Activated CD4-positive, alpha-beta T cell treated with anti-CD3 and anti-CD28 coated beads, Interleukin-2, amount 50 U/mL, for 48 hours (primary cell): ENCODE measurements around the gene TCHHL1.

Experiments used
- DNase-seq, 2 experiments: peaks; one replicate each; pipeline ENCODE4 v3.0.0-alpha.2; 2020

Gene TCHHL1

GRCh38 chr1:152089014-152089674 lies at the start of gene TCHHL1:
Gene TCHHL1 (minus strand): TSS chr1:152089064. CDS start chr1:152088143, 921 bp downstream.
- DNase-seq = no peak

- no peak for DNase-seq
These were observed 48.4 kb upstream of the TCHHL1 start for GRCh38 chr1:152137215-152137614.

GRCh38 chr1:152130186-152130585 lies 41.3 kb upstream of the TCHHL1 start:
- DNase-seq = no peak

GRCh38 chr1:152127673-152128072 lies 38.8 kb upstream of the TCHHL1 start:
- DNase-seq = no peak

- no peak for DNase-seq
These were observed 37.1 kb upstream of the TCHHL1 start for GRCh38 chr1:152125834-152126443.

GRCh38 chr1:152118915-152119314 lies 30.1 kb upstream of the TCHHL1 start:
- DNase-seq = no peak

GRCh38 chr1:152115344-152115743 lies 26.5 kb upstream of the TCHHL1 start, which contains the start of gene TCHH:
Gene TCHH (minus strand): TSS chr1:152115444. CDS start chr1:152114080, 1,364 bp downstream.
- DNase-seq = no peak

- no peak for DNase-seq
These were observed 24.1 kb upstream of the TCHHL1 start for GRCh38 chr1:152112885-152113432.

GRCh38 chr1:152112101-152112884 lies 23.4 kb upstream of the TCHHL1 start:
- DNase-seq = peak; percentile 15 to 21

GRCh38 chr1:152111515-152111968 lies 22.7 kb upstream of the TCHHL1 start:
- peak; percentile 40 to 41 for DNase-seq

- DNase-seq = peak; percentile 45 to 48
These were observed 22.1 kb upstream of the TCHHL1 start for GRCh38 chr1:152110860-152111514.

GRCh38 chr1:152110365-152110859 lies 21.5 kb upstream of the TCHHL1 start:
- DNase-seq = peak; percentile 37 to 48

- no peak for DNase-seq
These were observed 21.1 kb upstream of the TCHHL1 start for GRCh38 chr1:152109998-152110294.

GRCh38 chr1:152109231-152109997 lies 20.6 kb upstream of the TCHHL1 start:
- peak in 1 of 2 experiments; percentile 6 for DNase-seq

GRCh38 chr1:152108882-152109222 lies 20.0 kb upstream of the TCHHL1 start:
- no peak for DNase-seq

GRCh38 chr1:152107984-152108881 lies 19.4 kb upstream of the TCHHL1 start:
- peak in 1 of 2 experiments; percentile 6 for DNase-seq

GRCh38 chr1:152107031-152107983 lies 18.4 kb upstream of the TCHHL1 start:
- DNase-seq = peak; percentile 1 to 3

GRCh38 chr1:152104854-152105253 lies 16.0 kb upstream of the TCHHL1 start:
- no peak for DNase-seq

GRCh38 chr1:152096931-152097330 lies 8.1 kb upstream of the TCHHL1 start:
- DNase-seq = no peak

GRCh38 chr1:152086760-152087159 lies 2.1 kb downstream of the TCHHL1 start:
- no peak for DNase-seq
